ENCODE results near the gene UNC13B.
A peak's percentile ranks its signal among the peaks of the same experiment; 100 is the strongest.

The UNC13B gene

GRCh38 chr9:35324966-35325365 lies 163.2 kb downstream of the UNC13B start:
- no peak overlapping the region for H3K4me3 ChIP-seq (ENCODE audit: low read depth, low read length)
- H3K27ac ChIP-seq (ENCODE audit: low read depth, low read length): no peak overlapping the region
- H2AFZ ChIP-seq (ENCODE audit: low read length, unreplicated experiment): no peak overlapping the region
- no peaks in the 10 kb centered on the region for H3K4me1 ChIP-seq (ENCODE audit: control insufficient read depth, insufficient read depth, low read length, unreplicated experiment)
- H3K27me3 ChIP-seq (ENCODE audit: insufficient read depth, low read length): no peaks in the 10 kb centered on the region
- no peaks in the 10 kb centered on the region for H3K36me3 ChIP-seq (ENCODE audit: insufficient read depth, low read length)
- H3K79me2 ChIP-seq (ENCODE audit: control insufficient read depth, insufficient read depth, low read length, unreplicated experiment): no peaks in the 10 kb centered on the region

- no peaks in the 10 kb centered on the region for H3K27me3 ChIP-seq (ENCODE audit: insufficient read depth, low read length)
- H2AFZ ChIP-seq (ENCODE audit: low read length, unreplicated experiment): peak overlapping the region; percentile 40
- H3K4me1 ChIP-seq (ENCODE audit: control insufficient read depth, insufficient read depth, low read length, unreplicated experiment): peaks cover 23% of the 10 kb centered on the region
Observed at GRCh38 chr9:35333551-35333950, 171.7 kb downstream of the UNC13B start.

GRCh38 chr9:35335164-35335563 lies 173.4 kb downstream of the UNC13B start:
- Histone ChIP-seq H3K27ac (ENCODE audit: low read depth, low read length) (no peak overlapping the region), H3K27me3 (ENCODE audit: insufficient read depth, low read length) (no peaks in the 10 kb centered on the region), H3K4me3 (ENCODE audit: low read depth, low read length) (no peak overlapping the region), H3K4me1 (ENCODE audit: control insufficient read depth, insufficient read depth, low read length, unreplicated experiment) (peaks cover 23% of the 10 kb centered on the region), H3K79me2 (ENCODE audit: control insufficient read depth, insufficient read depth, low read length, unreplicated experiment) (no peaks in the 10 kb centered on the region), H2AFZ (ENCODE audit: low read length, unreplicated experiment) (no peak overlapping the region), H3K36me3 (ENCODE audit: insufficient read depth, low read length) (no peaks in the 10 kb centered on the region)

More at GRCh38 chr9:35333551-35333950, 171.7 kb downstream of the UNC13B start:
- H3K4me3 ChIP-seq (ENCODE audit: low read depth, low read length): no peak overlapping the region
- H3K27ac ChIP-seq (ENCODE audit: low read depth, low read length): peak overlapping the region; percentile 73
- H3K36me3 ChIP-seq (ENCODE audit: insufficient read depth, low read length): no peaks in the 10 kb centered on the region
- H3K79me2 ChIP-seq (ENCODE audit: control insufficient read depth, insufficient read depth, low read length, unreplicated experiment): no peaks in the 10 kb centered on the region

- H2AFZ ChIP-seq (ENCODE audit: low read length, unreplicated experiment): no peak overlapping the region
- no peaks in the 10 kb centered on the region for H3K36me3 ChIP-seq (ENCODE audit: insufficient read depth, low read length)
- H3K79me2 ChIP-seq (ENCODE audit: control insufficient read depth, insufficient read depth, low read length, unreplicated experiment): no peaks in the 10 kb centered on the region
- H3K27ac ChIP-seq (ENCODE audit: low read depth, low read length): no peak overlapping the region
- no peaks in the 10 kb centered on the region for H3K27me3 ChIP-seq (ENCODE audit: insufficient read depth, low read length)
- peaks cover 36% of the 10 kb centered on the region for H3K4me1 ChIP-seq (ENCODE audit: control insufficient read depth, insufficient read depth, low read length, unreplicated experiment)
- no peak overlapping the region for H3K4me3 ChIP-seq (ENCODE audit: low read depth, low read length)
Observed at GRCh38 chr9:35338086-35338485, 176.3 kb downstream of the UNC13B start.

GRCh38 chr9:35338561-35339274 lies 176.9 kb downstream of the UNC13B start:
- Histone ChIP-seq H3K4me1 (ENCODE audit: control insufficient read depth, insufficient read depth, low read length, unreplicated experiment) (peaks cover 31% of the 10 kb centered on the region), H3K79me2 (ENCODE audit: control insufficient read depth, insufficient read depth, low read length, unreplicated experiment) (no peaks in the 10 kb centered on the region), H3K27me3 (ENCODE audit: insufficient read depth, low read length) (no peaks in the 10 kb centered on the region), H2AFZ (ENCODE audit: low read length, unreplicated experiment) (no peak overlapping the region), H3K27ac (ENCODE audit: low read depth, low read length) (no peak overlapping the region), H3K4me3 (ENCODE audit: low read depth, low read length) (no peak overlapping the region), H3K36me3 (ENCODE audit: insufficient read depth, low read length) (no peaks in the 10 kb centered on the region)

GRCh38 chr9:35340046-35340445 lies 178.2 kb downstream of the UNC13B start:
- H3K27me3 ChIP-seq (ENCODE audit: insufficient read depth, low read length): no peaks in the 10 kb centered on the region
- no peaks in the 10 kb centered on the region for H3K79me2 ChIP-seq (ENCODE audit: control insufficient read depth, insufficient read depth, low read length, unreplicated experiment)
- H3K4me3 ChIP-seq (ENCODE audit: low read depth, low read length): no peak overlapping the region
- H3K36me3 ChIP-seq (ENCODE audit: insufficient read depth, low read length): no peaks in the 10 kb centered on the region
- no peak overlapping the region for H3K27ac ChIP-seq (ENCODE audit: low read depth, low read length)
- H3K4me1 ChIP-seq (ENCODE audit: control insufficient read depth, insufficient read depth, low read length, unreplicated experiment): peaks cover 24% of the 10 kb centered on the region
- no peak overlapping the region for H2AFZ ChIP-seq (ENCODE audit: low read length, unreplicated experiment)

GRCh38 chr9:35341021-35341420 lies 179.2 kb downstream of the UNC13B start:
- no peaks in the 10 kb centered on the region for H3K79me2 ChIP-seq (ENCODE audit: control insufficient read depth, insufficient read depth, low read length, unreplicated experiment)
- no peak overlapping the region for H2AFZ ChIP-seq (ENCODE audit: low read length, unreplicated experiment)
- H3K4me3 ChIP-seq (ENCODE audit: low read depth, low read length): no peak overlapping the region; the same call in 1 of the 2 replicates
- H3K36me3 ChIP-seq (ENCODE audit: insufficient read depth, low read length): no peaks in the 10 kb centered on the region
- H3K27ac ChIP-seq (ENCODE audit: low read depth, low read length): no peak overlapping the region
- peaks cover 21% of the 10 kb centered on the region for H3K4me1 ChIP-seq (ENCODE audit: control insufficient read depth, insufficient read depth, low read length, unreplicated experiment)
- no peaks in the 10 kb centered on the region for H3K27me3 ChIP-seq (ENCODE audit: insufficient read depth, low read length)

- Histone ChIP-seq H3K27me3 (ENCODE audit: insufficient read depth, low read length) (no peaks in the 10 kb centered on the region), H2AFZ (ENCODE audit: low read length, unreplicated experiment) (peak overlapping the region; percentile 30), H3K79me2 (ENCODE audit: control insufficient read depth, insufficient read depth, low read length, unreplicated experiment) (no peaks in the 10 kb centered on the region), H3K4me1 (ENCODE audit: control insufficient read depth, insufficient read depth, low read length, unreplicated experiment) (peaks cover 21% of the 10 kb centered on the region), H3K27ac (ENCODE audit: low read depth, low read length) (no peak overlapping the region), H3K4me3 (ENCODE audit: low read depth, low read length) (no peak overlapping the region; the same call in 1 of the 2 replicates), H3K36me3 (ENCODE audit: insufficient read depth, low read length) (no peaks in the 10 kb centered on the region)
Observed at GRCh38 chr9:35341585-35341984, 179.8 kb downstream of the UNC13B start.

- H3K36me3 ChIP-seq (ENCODE audit: insufficient read depth, low read length): no peaks in the 10 kb centered on the region
- peak overlapping the region; percentile 30 for H2AFZ ChIP-seq (ENCODE audit: low read length, unreplicated experiment)
- H3K79me2 ChIP-seq (ENCODE audit: control insufficient read depth, insufficient read depth, low read length, unreplicated experiment): no peaks in the 10 kb centered on the region
- no peak overlapping the region; the same call in 1 of the 2 replicates for H3K4me3 ChIP-seq (ENCODE audit: low read depth, low read length)
- no peaks in the 10 kb centered on the region for H3K27me3 ChIP-seq (ENCODE audit: insufficient read depth, low read length)
- peaks cover 21% of the 10 kb centered on the region for H3K4me1 ChIP-seq (ENCODE audit: control insufficient read depth, insufficient read depth, low read length, unreplicated experiment)
- no peak overlapping the region for H3K27ac ChIP-seq (ENCODE audit: low read depth, low read length)
Observed at GRCh38 chr9:35342221-35342958, 180.6 kb downstream of the UNC13B start.

- H3K4me1 ChIP-seq (ENCODE audit: control insufficient read depth, insufficient read depth, low read length, unreplicated experiment): peaks cover 24% of the 10 kb centered on the region
- H2AFZ ChIP-seq (ENCODE audit: low read length, unreplicated experiment): no peak overlapping the region
- no peaks in the 10 kb centered on the region for H3K36me3 ChIP-seq (ENCODE audit: insufficient read depth, low read length)
- no peak overlapping the region for H3K27ac ChIP-seq (ENCODE audit: low read depth, low read length)
- H3K79me2 ChIP-seq (ENCODE audit: control insufficient read depth, insufficient read depth, low read length, unreplicated experiment): no peaks in the 10 kb centered on the region
- H3K27me3 ChIP-seq (ENCODE audit: insufficient read depth, low read length): no peaks in the 10 kb centered on the region
- H3K4me3 ChIP-seq (ENCODE audit: low read depth, low read length): no peak overlapping the region
Observed at GRCh38 chr9:35348109-35348508, 186.3 kb downstream of the UNC13B start.

Data from ACC112 (cell line).